GM18870 (cell line): ENCODE data around the gene LMBRD1.
A peak's percentile ranks its signal among the peaks of the same experiment; 100 is the strongest.
"Not testable (repeated sequence)": the region's sequence is repeated elsewhere in the genome, so short reads cannot be mapped to it uniquely, and the experiment has no call there.

Source experiments
- ATAC-seq: cut with Tn5 transposase; IDR thresholded peaks from one replicate; pipeline ENCODE4 v1.9.1; 2021; ENCODE audit warnings: moderate library complexity; ENCODE audit not compliant: unreplicated experiment

LMBRD1 gene

DNA sequence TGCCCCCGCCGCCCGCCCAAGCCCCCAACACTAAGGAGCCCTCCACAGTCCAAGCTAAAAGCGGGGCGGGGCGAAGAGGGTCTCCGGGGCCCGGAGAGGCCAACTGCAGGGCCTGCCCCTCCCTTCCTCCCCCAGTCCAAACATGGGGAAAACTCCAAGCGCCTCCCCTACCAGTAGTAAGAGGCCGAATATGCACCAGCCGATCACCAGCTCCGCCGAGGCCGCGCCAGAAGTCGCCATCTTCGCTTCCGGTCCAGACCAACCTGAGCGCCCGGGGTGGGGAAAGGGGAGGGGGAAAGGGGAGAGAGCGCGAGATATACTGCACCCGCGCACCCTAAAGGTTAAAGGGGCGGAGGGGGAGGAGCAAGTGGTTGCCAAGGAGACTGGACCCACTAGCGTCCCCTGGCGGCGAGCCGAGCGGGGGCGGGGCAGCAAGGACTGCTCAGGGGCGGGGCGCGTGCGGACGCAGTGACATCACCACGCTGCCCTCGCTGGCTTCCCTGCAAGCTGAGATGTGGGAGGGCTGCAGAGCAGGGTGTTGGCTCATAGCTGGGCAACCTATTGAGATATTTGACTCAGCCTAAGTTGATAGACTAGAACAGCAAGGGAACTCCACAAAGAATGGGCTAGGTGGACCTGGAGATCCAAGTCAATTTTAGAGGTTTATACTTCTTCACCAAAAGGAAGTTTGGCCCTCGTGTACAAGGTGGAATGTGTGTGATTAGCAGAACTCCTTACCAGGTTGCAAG is at the start of gene LMBRD1:
Gene LMBRD1, minus strand, starts transcription at position 369 of the 749 bp plus-strand sequence. Its CDS starts 129 bp downstream, at position 240.
- peak; percentile 91 for ATAC-seq

DNA sequence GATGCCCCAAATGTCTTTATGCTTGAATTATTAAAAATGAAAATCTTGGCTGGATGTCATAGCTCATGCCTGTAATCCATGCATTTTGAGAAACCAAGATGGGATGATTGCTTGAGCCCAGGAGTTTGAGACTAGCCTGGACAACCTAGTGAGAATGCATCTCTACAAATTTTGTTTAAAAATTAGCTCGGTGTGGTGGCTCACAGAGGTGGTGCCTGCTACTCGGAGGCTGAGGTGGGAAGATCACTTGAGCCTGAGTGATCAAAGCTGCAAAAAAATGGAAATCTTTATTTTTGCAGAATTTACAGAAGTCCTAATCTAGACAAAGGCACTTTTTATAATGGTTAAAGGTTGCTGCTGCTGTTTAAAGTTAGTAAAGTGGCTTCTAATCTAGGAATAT is 49.5 kb upstream of the LMBRD1 start:
- no peak for ATAC-seq

DNA sequence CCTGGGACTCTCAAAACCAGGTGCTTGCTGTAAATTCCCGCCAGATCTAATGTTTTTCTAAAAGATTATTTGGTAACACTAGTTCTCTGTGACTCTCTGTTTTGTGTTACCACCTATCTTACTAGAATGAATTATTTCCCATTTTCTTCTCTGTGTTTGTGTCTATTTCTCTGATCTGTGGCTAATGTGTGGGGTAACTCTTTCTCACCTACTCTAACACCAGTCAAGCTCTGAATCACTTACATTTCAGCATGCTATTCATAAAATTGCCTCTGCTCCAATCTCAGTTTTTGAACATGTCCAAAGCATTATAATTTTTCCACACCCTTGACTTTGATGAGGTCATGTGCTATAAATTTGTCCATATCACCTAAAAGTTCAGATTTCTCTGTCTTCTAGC is 46.4 kb upstream of the LMBRD1 start:
- no peak for ATAC-seq

DNA sequence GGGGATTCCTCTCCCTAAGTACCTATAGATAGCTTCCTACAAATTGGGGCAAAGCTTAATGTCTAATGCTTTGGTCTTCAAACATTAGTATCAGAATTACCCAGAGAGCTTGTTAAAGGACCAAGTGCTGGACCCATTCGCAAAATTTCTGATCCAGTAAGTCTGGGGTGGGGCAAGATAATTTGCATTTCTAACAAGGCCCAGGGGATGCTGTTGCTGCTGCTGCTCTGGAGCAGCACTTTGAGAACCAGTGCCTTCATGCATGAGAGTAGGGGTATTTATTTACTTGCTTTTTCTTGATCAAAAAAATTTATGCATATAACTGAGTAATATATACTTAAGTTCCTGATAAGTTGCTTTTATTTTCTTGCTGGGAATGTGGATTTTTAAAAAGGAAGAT is 45.1 kb upstream of the LMBRD1 start:
- ATAC-seq = no peak

DNA sequence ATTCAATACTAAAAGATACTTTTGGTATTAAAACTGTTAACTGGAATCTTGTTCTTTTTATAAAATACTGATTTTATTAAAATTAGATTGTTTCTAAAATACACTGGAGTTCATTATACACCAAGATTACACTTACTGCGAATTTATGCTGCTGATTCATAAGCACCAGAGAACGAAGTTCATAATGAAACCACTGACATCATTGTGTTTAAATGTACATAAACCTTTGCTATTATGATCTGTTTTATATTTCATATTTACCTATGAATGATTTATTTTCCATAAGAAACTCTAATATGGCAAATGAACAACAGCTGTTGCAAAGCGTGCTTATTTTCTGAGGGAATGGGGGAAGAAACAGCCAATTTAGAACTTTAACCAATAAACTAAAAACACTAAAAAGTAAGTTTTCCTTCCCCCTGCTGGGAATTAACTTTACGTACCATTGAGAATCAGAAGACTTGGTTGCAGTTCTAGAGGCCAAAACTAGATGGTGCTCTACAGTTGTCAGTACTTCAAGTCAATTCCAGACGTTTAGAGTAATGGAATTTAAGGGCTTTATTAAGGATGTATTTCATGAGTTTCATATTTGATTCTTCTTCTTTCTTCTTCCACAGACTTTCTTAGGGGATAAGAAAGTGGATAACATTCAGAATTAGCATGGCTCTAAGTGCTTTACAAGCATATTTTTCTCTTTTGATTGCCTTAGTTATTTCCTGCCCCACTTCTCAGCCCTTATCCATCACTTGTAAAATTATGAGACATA is 38.8 kb upstream of the LMBRD1 start:
- ATAC-seq = peak; percentile 74

DNA sequence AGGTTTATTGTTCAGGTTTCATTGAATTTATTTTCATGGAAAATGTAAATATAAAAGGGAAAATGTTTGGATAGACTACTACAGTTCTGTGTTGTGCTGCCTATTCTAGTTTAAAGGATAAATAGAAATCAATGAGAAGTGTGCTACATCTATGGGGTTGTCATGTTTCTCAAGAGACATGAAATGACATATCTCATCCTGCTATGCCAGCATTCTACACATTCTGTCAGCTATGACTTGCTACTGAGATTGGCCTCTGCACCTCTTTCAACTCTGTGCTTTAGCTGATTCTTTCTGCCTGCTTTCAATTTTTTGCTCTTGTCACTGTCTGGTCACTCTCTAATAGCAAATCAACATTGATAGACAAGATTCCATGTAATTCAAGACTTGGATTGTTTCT is 35.7 kb upstream of the LMBRD1 start:
- no peak for ATAC-seq

DNA sequence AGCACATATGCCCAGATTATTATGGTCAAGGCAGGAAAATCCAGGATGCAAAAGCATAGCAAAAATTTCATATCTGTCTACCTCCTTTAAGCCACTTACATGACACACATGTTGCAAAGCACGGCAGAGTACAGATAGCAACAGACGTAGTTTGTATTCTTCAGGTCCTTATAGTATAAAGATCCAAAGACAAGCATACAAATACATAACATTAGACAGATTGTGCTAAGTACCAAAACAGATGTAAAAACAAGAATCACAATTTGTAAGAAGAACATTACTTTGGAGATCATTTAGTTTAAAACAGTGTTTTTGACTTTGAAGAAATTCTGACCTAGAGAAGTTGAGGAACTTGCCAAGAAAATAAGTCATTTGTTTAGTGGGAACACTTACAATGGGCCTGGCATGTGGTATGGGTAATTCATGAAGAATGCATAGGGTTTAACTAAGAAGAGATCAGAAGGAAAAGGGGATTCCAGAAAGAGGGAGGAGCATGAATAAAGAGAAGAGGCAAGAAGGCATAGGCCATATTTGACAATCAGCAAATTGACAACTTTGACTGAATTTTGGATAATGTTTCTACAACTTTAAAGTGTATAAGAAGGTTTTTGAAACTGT is 30.6 kb upstream of the LMBRD1 start:
- ATAC-seq = no peak

DNA sequence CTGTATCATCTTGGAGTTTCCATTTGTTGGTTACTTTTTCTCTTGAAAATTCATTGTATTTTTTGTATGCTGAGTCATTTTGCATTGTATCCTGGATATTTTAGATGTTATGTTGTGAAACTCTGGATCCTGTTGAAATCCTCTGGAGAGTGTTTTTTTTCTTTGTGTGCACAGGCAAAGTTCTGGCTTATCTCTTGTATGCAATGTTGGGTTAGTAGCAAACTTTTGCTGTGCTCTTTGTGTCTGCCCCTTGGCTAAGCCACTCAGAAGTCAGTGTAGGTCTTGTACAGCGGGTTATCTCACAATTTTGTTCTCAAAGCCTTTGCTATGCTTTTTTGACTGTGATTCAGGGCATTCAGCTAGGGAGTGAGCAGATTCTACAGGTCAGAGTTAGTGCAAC is 29.1 kb upstream of the LMBRD1 start:
- ATAC-seq = no peak

DNA sequence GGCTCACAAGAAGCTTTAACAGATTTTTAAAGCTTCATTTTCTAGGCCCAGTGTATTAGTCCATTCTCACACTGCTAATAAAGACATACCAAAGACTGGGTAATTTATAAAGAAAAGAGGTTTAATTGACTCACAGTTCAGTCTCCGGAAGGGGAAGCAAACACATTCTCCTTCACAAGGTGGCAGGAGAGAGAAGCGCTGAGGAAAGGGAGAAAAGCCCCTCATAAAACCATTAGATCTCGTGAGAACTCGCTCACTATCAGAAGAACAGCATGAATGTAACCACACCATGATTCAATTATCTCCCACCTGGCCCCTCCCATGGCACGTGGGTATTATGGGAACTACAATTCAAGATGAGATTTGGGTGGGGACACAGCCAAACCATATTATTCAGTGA is 27.5 kb upstream of the LMBRD1 start:
- not testable (repeated sequence) for ATAC-seq

DNA sequence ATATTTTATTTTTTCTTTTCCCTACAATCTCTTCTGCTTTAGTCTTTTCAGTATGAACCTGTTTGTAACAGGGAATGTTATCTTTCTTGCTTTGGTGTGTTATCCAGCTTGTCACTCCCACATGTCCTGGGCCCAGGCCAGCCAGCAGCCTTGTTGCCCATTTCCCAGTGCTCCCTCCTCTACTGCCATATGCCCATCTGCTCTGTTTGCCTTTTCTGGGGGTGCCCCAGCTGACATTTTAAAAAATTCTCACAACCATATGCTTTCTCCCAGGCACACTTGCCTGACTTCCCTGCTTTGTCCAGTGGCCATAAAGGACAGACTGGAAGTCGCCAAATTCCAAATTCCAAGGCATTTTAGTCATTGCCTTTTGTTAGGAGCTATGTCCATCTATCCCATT is 23.6 kb upstream of the LMBRD1 start:
- ATAC-seq = no peak

DNA sequence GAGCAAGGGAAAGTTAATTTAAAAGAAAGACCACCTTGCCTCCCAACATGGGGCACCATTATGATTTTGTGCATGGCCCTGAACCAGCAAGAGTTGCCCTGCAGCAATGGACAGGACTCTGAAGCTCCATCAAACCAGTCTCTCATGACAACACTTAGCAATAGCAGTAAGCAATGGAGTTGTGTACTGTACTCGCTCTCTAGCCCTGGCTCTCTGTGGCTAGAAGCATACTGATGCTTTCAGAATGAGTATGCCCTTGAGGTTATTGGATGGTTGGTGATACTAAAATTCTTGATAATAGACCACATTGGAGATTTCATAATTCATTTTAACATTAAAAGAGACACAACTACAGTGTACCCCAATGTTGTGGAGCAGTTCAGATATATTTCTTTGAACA is 23.2 kb upstream of the LMBRD1 start:
- no peak for ATAC-seq

DNA sequence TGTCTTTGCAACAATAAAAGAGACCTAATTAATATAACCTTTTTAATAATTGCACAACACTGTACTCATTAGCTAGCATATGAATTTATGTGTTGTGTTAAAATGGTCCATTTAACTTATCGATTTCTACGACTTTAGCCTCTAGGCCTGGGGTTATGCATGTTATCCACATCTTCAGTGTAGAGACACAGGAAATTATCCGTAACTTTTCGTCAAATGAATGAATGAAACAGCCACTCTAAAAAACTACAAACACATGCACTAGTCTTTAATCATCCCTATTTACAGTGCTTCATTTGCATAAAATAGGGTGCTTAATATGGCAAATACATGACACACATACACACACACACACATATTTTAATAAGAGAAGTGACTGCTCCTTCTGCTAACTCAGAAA is 22.3 kb upstream of the LMBRD1 start:
- no peak for ATAC-seq

DNA sequence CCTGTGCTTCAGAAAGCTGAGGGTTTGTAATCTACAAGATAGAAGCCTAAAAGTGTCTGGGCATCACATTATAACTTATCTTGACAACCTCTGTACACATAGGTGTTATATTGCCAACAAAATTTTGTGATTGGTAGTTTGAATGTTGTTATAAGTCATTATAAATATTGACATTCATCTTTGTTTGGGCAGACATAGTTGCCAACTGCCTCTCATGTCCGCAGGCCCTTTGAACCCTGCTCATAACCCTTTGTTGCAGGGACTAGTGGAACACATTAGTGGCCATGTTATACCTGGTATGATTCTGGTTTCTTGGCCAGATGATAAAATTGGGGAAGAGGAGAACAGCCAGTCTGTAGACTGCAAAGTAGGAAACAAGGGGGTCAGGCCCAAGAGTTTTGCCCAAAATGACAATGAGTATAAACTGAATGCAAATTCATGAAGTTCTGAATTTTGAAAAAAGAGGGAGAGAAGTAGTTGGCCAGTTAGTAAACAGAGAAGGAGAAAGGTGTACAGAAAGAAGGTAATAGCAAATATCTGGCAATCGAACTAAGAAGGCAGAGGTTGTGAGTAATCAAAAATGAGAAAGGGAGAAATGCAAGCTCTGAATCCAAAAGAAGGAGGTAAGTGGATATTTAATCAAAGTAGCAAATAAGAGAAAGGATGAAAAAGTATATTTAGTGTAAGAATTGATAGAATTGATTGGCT is 21.6 kb upstream of the LMBRD1 start:
- ATAC-seq = no peak

DNA sequence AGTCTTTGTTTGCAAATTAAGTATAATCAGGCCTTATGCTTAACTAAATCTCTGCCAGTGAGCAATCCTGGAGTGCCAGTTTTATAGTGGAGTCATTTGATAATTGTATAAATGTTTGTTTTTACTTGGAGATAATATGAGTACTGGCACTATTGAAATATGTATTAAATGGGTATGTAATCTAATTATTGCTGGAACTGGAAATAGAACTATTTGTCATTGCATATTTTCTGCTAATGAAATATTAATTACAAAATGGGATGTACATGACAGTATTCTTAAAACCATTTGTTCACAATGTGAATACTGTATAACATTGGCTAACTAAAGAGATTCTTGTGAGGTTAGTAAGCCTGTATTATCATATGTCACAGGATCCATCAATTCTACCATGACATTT is 20.5 kb upstream of the LMBRD1 start:
- no peak for ATAC-seq

DNA sequence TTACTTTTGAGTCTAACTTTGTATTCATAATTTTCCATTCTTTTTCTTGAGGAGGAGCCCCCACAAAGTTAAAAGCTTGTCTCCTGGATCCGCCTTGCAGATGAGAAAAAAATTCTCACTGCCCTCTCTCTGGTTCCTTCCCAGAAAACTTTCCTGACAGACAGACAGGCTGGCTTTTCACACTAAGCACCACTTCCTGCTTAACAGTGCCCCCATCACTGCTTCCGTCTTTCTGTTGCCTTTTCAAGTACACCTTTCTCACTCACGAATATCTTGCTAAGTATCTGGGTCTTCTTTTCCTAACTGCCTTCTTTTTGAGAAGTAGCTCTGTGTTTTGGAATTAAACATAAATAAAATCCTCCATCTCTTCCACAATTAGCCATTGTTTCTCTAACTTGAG is 19.8 kb upstream of the LMBRD1 start:
- ATAC-seq = no peak

DNA sequence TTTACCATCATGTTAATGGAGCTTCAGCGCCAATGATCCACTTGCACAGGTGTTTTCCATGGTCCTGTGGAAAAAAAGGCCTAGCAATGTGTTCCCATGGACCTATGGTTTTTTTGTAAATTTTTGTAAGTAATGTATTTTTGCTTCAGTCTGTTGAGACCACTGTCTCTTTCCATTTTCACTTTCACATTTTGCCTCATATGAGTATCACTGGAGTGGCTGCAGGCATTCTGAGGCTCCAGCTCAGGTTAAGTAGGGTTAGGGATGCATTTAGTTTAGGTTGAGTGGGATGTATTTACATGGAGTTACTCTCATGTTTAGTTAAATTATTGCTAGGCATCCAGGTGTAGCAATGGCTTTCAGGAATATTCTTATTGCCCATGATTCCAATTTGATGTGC is 19.2 kb upstream of the LMBRD1 start:
- ATAC-seq = peak; percentile 80

DNA sequence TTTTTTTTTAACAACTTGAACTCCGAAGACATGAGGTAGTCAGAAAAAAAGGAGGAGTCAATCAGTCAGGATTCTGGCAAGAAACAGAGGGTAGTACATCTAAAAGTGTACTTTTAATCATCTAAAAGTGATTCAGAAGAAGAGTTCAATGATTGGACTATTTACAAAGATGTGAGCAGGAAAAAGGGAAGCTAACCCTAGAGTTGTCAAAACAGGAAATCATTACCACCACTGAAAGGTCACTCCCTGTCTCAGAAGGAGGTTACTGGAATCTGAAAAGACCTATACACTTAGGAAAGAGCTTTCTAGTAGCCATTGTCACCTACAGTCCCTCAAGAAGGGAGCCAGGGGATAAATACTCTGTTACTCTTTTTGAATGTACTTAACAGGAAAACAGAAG is 16.7 kb upstream of the LMBRD1 start:
- peak; percentile 43 for ATAC-seq

DNA sequence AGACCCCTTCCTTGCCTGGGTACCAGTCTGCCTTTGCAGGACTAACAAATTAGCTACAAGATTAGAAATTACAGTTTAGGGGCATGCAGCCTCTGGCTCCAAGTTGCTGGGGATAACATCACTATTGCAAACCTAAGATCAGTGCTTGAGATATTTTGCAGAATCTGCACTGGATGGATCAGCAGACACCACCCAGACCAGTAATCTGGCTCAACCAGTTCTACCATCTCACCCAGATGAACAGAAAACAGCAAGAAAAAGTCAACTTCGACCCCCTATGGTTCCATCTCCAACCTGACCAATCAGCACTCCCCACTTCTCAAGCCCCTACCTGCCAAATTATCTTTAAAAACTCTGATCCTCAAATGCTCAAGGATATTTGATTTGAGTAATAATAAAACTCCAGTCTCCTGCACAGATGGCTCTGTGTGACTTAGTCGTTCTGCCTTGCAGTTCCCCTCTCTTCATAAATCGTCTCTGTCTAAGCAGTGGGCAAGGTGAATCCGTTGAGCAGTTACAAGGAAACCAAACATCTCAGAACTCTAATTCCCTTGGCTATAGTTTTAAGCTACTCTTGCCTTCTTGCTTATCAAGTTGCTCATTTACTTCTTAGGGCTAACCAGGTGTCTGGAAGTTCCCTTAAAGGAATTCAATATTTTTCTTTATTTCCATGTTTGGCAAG is 16.1 kb upstream of the LMBRD1 start:
- no peak for ATAC-seq

DNA sequence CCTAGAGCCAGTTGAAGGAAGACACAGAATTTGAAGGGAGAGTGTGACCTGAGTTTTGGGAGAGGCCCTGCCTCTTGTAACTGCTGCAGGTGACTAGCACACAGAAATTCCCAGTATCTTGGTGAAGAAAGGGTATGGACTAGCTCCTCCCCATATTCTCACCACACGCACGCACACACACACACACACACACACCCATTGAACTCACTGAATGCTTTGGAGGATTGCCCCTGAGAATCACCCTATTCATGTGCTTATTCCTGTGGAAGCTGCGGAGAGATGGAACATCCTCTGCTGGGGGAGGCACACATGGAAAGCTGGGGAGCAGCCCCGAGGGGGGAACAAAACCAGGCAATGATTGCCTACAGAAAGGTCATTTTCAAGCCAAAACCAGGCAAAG is 6.2 kb upstream of the LMBRD1 start:
- no peak for ATAC-seq

DNA sequence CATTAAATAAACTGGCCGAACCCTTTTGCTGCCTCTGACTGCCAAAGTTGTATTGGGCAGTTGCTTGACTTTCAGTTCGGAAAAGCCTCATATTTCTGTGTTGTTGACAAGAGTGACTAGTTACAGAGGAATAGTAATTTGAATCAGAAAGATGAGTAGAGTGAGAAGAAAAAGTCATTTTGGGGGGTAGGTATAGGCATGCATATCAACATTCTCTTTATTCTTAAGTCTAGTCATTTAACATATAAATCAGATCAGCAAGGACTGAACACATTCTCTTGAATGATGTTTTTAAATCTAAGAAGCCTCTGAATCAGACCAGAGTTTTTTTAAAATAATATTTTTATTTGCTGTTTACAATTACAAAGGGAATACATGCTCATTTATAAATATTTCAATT is 4.9 kb upstream of the LMBRD1 start:
- ATAC-seq = no peak

DNA sequence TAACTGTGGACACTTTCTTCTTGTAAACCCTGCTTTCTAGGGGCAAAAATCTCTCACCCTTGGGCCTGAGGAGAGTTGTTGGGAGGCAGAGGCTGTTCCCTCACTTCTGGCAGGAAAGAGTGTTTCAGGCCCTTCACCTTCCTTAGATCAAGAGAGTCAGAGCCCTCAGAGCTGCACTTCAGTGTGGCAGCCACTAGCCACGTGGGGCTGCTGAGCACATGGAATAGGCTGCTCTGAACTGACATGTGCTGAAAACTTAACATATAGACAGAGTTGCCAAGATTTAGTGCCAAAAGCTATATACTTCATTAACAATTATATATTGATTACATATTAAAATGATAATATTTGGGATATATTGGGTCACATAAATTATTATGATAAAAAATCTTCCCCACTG is 4.4 kb upstream of the LMBRD1 start:
- no peak for ATAC-seq
